Measurements from ENCODE around the gene FUT3.
"Not testable (repeated sequence)": the region's sequence is repeated elsewhere in the genome, so short reads cannot be mapped to it uniquely, and the experiment has no call there.

Gene FUT3
- 0.15 to 0.17 reads per million in 2 donors for total RNA-seq

- DNase-seq, result no peak
These were observed at the start of gene FUT3 for GRCh38 chr19:5851302-5851701. Gene FUT3 (minus strand): TSS chr19:5851449.

GRCh38 chr19:5900976-5901375, 49.7 kb upstream of the FUT3 start:
- no peak for DNase-seq

- DNase-seq, result no peak
These were observed 48.7 kb upstream of the FUT3 start for GRCh38 chr19:5899728-5900526.

- DNase-seq, result no peak
These were observed 46.1 kb upstream of the FUT3 start for GRCh38 chr19:5897189-5897969.

GRCh38 chr19:5896365-5897076, 45.3 kb upstream of the FUT3 start:
- DNase-seq, result no peak

- no peak for DNase-seq
These were observed 44.6 kb upstream of the FUT3 start for GRCh38 chr19:5895890-5896289.

- DNase-seq, result no peak
These were observed 44.2 kb upstream of the FUT3 start for GRCh38 chr19:5895409-5895808.

GRCh38 chr19:5894704-5895349, 43.6 kb upstream of the FUT3 start:
- DNase-seq, result no peak

- DNase-seq, result no peak
These were observed 42.9 kb upstream of the FUT3 start for GRCh38 chr19:5893907-5894703.

- DNase-seq, result no peak
These were observed 42.2 kb upstream of the FUT3 start for GRCh38 chr19:5893296-5893903.

- no peak for DNase-seq
These were observed 41.6 kb upstream of the FUT3 start for GRCh38 chr19:5892772-5893275.

GRCh38 chr19:5891938-5892771, 40.9 kb upstream of the FUT3 start:
- DNase-seq, result no peak

GRCh38 chr19:5891572-5891937, 40.3 kb upstream of the FUT3 start:
- no peak for DNase-seq

GRCh38 chr19:5890099-5890498, 38.9 kb upstream of the FUT3 start:
- no peak for DNase-seq

GRCh38 chr19:5889288-5889971, 38.2 kb upstream of the FUT3 start:
- DNase-seq, result no peak

GRCh38 chr19:5884065-5884811, 33.0 kb upstream of the FUT3 start:
- DNase-seq, result not testable (repeated sequence)

- DNase-seq, result not testable (repeated sequence)
These were observed 32.1 kb upstream of the FUT3 start for GRCh38 chr19:5883157-5883873.

- DNase-seq, result no peak
These were observed 31.2 kb upstream of the FUT3 start for GRCh38 chr19:5882421-5882968.

Measured in activated gamma-delta T cell (primary cell).